ENCODE measurements around the gene METTL16. TPM values are rescaled to one million over a fixed set of nuclear protein-coding genes. Genes with fewer than 3 reads are reported as not detected.
A peak's percentile ranks its signal among the peaks of the same experiment; 100 is the strongest.

Gene METTL16
- total RNA-seq, 1 donor from 2014 or later = 26.1 TPM

- DNase-seq (ENCODE audit: low spot score) = no peak
These were observed 96.6 kb downstream of the METTL16 start for GRCh38 chr17:2415081-2415480.

- DNase-seq (ENCODE audit: low spot score) = no peak
These were observed 97.1 kb downstream of the METTL16 start for GRCh38 chr17:2414446-2415064.

GRCh38 chr17:2412561-2413021, 99.1 kb downstream of the METTL16 start:
- no peak for DNase-seq (ENCODE audit: low spot score)

GRCh38 chr17:2410951-2411350, 100.7 kb downstream of the METTL16 start:
- no peak for DNase-seq (ENCODE audit: low spot score)

- DNase-seq (ENCODE audit: low spot score) = peak; percentile 71
These were observed 104.5 kb downstream of the METTL16 start for GRCh38 chr17:2406903-2407790.

GRCh38 chr17:2406271-2406902, 105.3 kb downstream of the METTL16 start:
- DNase-seq (ENCODE audit: low spot score) = no peak

GRCh38 chr17:2405247-2405926, 106.3 kb downstream of the METTL16 start:
- DNase-seq (ENCODE audit: low spot score) = no peak

GRCh38 chr17:2403044-2403443, 108.6 kb downstream of the METTL16 start:
- no peak for DNase-seq (ENCODE audit: low spot score)

GRCh38 chr17:2402544-2402943, 109.1 kb downstream of the METTL16 start:
- no peak for DNase-seq (ENCODE audit: low spot score)

GRCh38 chr17:2401426-2402221, 110.1 kb downstream of the METTL16 start:
- DNase-seq (ENCODE audit: low spot score) = peak; percentile 100

GRCh38 chr17:2400877-2401425, 110.7 kb downstream of the METTL16 start, which contains the start of gene MNT:
TSS of gene MNT (minus strand) at chr17:2401060. CDS start at chr17:2400712, 348 bp downstream.
- peak; percentile 93 for DNase-seq (ENCODE audit: low spot score)

GRCh38 chr17:2400474-2400866, 111.2 kb downstream of the METTL16 start:
- peak; percentile 56 for DNase-seq (ENCODE audit: low spot score)

GRCh38 chr17:2399572-2400473, 111.9 kb downstream of the METTL16 start:
- DNase-seq (ENCODE audit: low spot score) = peak; percentile 96

GRCh38 chr17:2398655-2399571, 112.8 kb downstream of the METTL16 start:
- peak; percentile 60 for DNase-seq (ENCODE audit: low spot score)

GRCh38 chr17:2398182-2398581, 113.5 kb downstream of the METTL16 start:
- no peak for DNase-seq (ENCODE audit: low spot score)

GRCh38 chr17:2397247-2398171, 114.2 kb downstream of the METTL16 start:
- no peak for DNase-seq (ENCODE audit: low spot score)

- DNase-seq (ENCODE audit: low spot score) = peak; percentile 92
These were observed 115.0 kb downstream of the METTL16 start for GRCh38 chr17:2396568-2397246.
